Fibroblast of peridontal ligament (primary cell): ENCODE data around the gene GPR4.

Experiments used
- DNase-seq: peaks from one replicate; pipeline ENCODE4 v3.0.0-alpha.2; 2010; ENCODE audit errors: extremely low read depth

The GPR4 gene

GRCh38 chr19:45547965-45548609 is 53.9 kb downstream of the GPR4 start:
- DNase-seq: peak; percentile 41

- DNase-seq: no peak
These were observed 54.7 kb downstream of the GPR4 start for GRCh38 chr19:45547211-45547770.

GRCh38 chr19:45542234-45542668 is 59.8 kb downstream of the GPR4 start:
- DNase-seq: no peak
